HUES6 (cell line): ENCODE results near the gene BTG4.

ENCODE experiments used
- H3K27ac ChIP-seq: 2 replicates; pipeline ENCODE4 v1.7.0; 2013; ENCODE audit warnings: low read depth, mild to moderate bottlenecking, low read length, inconsistent platforms
- H3K27me3 ChIP-seq: 2 replicates; pipeline ENCODE4 v1.6.1; 2013; ENCODE audit warnings: low read length; ENCODE audit not compliant: control insufficient read depth, insufficient read depth
- H3K36me3 ChIP-seq: 2 replicates; pipeline ENCODE4 v1.6.1; 2013; ENCODE audit warnings: low read length; ENCODE audit not compliant: control insufficient read depth, insufficient read depth
- H3K4me1 ChIP-seq: 2 replicates; pipeline ENCODE4 v1.6.1; 2013; ENCODE audit warnings: low read length; ENCODE audit not compliant: control insufficient read depth, insufficient read depth
- H3K4me3 ChIP-seq: 2 replicates; pipeline ENCODE4 v1.5.1; 2013; ENCODE audit warnings: low read depth, low read length
- H3K9ac ChIP-seq: one replicate; pipeline ENCODE4 v1.6.1; 2013; ENCODE audit warnings: mild to moderate bottlenecking, low read length
- H3K9me3 ChIP-seq: 2 replicates; pipeline ENCODE4 v1.6.1; 2013; ENCODE audit warnings: low read depth, low read length; ENCODE audit not compliant: control insufficient read depth, insufficient read depth

The BTG4 gene

DNA sequence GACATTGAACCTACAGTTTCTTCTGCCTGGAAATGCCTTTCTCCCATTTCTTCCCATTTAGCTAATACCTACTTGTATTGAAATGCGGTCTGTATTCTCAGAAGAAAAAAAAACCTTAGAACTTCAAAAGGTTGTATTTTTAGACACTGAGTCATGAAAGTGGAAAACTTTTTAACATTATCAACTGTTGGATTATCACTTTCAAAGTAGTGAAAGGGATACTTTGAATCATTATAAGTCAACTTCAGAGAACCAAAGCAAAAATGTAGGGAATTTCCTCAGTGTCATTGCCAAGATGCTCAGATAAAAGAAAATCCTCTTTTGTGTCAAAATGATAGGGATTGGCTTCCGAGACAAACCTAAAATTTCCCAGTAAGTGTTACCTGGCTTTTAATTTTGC, 8.9 kb upstream of the BTG4 start:
- Histone ChIP-seq H3K27me3 (no peaks in the 10 kb centered on the region), H3K27ac (no peak overlapping the region), H3K9ac (no peak overlapping the region), H3K4me3 (no peak overlapping the region), H3K4me1 (no peaks in the 10 kb centered on the region), H3K36me3 (no peaks in the 10 kb centered on the region), H3K9me3 (no peaks in the 10 kb centered on the region)

DNA sequence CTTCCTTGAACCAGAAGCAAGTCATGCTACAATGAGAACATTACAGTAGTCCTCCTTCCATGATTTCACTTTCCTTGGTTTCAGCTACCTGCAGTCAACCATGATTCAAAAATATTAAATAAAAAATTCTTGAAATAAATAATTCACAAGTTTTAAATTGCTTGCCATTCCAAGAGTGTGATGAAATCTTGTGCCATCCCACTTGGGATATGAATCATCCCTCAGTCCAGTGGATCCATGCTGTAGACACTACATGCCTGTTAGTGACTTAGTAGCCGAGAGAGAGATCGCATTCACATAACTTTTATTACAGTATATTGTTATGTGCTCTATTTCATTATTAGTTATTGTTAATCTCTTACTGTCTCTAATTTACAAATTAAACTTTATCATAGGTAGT, 8.4 kb upstream of the BTG4 start:
- Histone ChIP-seq H3K27ac (no peak overlapping the region), H3K9ac (no peak overlapping the region), H3K27me3 (peaks cover 2% of the 10 kb centered on the region), H3K4me3 (no peak overlapping the region), H3K9me3 (no peaks in the 10 kb centered on the region), H3K36me3 (no peaks in the 10 kb centered on the region), H3K4me1 (no peaks in the 10 kb centered on the region)

DNA sequence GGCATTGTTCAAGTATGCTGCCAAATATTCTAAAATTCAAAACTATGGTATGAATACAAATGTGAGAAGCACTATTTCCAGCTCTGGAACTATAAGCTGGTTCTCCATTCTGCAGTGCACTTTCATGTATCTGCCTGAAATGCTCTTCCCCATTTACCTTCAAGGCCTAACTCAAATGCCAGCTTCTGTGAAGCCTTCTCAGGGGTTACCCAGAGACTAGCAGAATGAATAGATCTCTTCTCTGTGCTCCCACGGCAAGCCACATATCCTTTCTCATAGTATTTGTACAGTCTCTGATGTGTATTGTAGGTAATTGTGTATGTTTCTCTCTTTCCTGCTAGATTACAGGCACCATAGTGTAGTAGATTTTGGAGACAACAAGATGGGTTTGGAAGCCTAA, 6.5 kb upstream of the BTG4 start:
- H3K27me3 ChIP-seq, result peaks cover 20% of the 10 kb centered on the region
- no peaks in the 10 kb centered on the region for H3K9me3 ChIP-seq
- no peak overlapping the region for H3K9ac ChIP-seq
- H3K4me1 ChIP-seq, result peaks cover 5% of the 10 kb centered on the region; the same call in 1 of the 2 replicates
- no peaks in the 10 kb centered on the region for H3K36me3 ChIP-seq
- no peak overlapping the region for H3K4me3 ChIP-seq
- no peak overlapping the region for H3K27ac ChIP-seq

DNA sequence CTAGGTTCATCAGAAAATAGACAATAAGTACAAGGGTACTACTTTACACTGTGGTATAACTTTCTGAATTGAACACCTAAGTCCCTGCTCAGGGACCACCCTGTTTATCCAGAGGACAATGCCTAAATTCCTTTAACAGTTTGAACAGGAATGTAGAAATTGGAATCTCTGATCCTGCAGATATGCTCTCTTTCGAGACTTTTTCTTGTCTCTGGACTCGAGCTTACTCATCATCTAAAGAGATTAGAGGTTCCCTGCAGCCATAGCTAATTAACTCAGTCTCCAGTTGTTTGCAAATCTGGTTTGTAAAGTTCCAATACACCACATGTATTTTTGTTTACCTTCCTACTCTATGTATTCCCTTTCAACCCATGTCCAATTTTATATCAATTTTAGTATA, 3.4 kb upstream of the BTG4 start:
- Histone ChIP-seq H3K27ac (no peak overlapping the region), H3K36me3 (no peaks in the 10 kb centered on the region), H3K9ac (no peak overlapping the region)

DNA sequence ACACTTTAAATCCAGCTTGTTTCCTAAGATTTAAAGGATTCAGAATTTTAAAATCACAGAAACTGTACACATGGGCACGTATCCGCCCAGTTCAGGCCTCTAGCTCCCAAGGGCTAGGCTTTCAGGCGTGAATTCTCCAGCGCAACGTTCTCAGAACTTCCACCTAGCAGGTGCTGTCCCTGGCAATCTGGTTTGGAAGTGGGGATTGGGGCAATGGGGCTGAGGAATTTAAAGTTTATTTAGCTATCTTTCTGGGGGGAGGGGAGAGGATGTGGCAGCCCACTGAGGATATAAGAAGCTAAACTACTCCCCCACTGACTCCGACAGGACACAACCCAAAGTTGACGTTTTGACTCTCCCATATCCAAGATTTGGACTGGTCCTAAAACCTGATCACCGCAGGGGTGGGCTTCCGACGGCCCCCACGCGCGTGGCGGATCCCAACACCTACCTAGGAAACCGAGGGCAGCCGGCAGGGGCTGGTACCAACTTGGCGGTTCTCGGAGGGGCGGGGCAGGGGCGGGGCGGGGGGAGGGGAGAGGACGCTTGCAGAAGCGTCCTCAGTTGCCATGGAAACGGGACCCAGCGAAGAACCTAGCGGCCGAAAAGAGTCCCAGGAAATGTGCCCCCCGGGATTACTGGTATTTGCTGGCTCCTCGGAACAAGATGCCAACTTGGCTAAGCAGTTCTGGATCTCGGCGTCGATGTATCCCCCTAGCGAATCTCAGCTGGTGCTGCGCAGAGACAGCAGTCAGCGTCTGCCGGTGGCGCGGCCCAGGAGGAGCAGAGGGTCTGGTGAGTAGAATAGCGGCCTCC, 2.2 kb upstream of the BTG4 start, which contains the start of gene HOATZ:
TSS of gene HOATZ (plus strand) at position 563 of the 816 bp plus-strand sequence. CDS start at position 570, 7 bp downstream.
- Histone ChIP-seq H3K27ac (no peak within 1 kb of the TSS), H3K9ac (no peak within 1 kb of the TSS), H3K27me3 (peaks cover 44% of the 10 kb centered on the region), H3K36me3 (no peaks in the 10 kb centered on the region), H3K4me1 (peaks cover 15% of the 10 kb centered on the region; the same call in 1 of the 2 replicates), H3K4me3 (peak within 1 kb of the TSS; percentile 65), H3K9me3 (no peaks in the 10 kb centered on the region)

More for the DNA sequence above, 3.4 kb upstream of the BTG4 start:
- Histone ChIP-seq H3K27me3 (peaks cover 44% of the 10 kb centered on the region), H3K9me3 (no peaks in the 10 kb centered on the region), H3K4me1 (peaks cover 15% of the 10 kb centered on the region; the same call in 1 of the 2 replicates), H3K4me3 (no peak overlapping the region)

DNA sequence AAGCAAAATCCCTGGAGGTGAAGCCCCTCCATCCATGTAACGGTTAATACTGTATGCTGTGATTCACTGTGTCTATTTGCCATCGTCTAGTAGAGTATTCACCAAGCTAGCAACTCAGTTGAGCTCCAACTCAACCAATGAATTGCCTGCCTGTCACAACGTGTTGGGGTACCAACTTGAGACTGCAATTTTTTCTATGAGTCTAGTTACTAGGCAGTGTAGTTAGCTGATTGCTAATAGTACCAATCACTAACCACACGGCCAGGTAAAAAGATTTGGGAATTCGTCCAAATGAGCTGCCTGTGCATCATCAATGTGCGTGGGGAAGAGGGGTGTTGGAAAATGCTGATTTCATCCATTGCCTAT, 1.0 kb upstream of the BTG4 start:
- peaks cover 44% of the 10 kb centered on the region for H3K27me3 ChIP-seq
- H3K4me3 ChIP-seq, result peak overlapping the region; percentile 79
- peaks cover 15% of the 10 kb centered on the region; the same call in 1 of the 2 replicates for H3K4me1 ChIP-seq
- H3K27ac ChIP-seq, result no peak overlapping the region
- no peak overlapping the region for H3K9ac ChIP-seq
- no peaks in the 10 kb centered on the region for H3K36me3 ChIP-seq
- H3K9me3 ChIP-seq, result no peaks in the 10 kb centered on the region

DNA sequence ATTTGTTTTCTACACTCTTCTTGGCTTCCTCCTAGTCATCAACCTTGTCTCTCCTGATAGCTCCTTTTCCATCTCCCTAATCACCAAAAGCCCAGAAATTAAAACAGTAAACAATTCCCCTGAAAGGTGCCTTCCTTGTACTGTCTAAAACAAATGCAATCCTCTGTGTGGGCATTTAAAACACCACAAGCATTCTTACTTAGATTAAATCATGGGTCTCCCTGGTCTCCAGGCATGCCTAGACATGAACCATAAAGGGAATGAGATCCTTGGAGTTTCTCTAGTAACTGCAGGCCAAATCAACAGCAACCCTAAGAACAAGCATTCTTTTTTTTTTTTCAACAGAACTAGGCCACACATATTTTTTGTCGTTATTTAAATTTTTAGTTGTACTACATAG, 1.9 kb downstream of the BTG4 start:
- Histone ChIP-seq H3K9ac (no peak overlapping the region), H3K4me1 (peaks cover 15% of the 10 kb centered on the region; the same call in 1 of the 2 replicates), H3K9me3 (no peaks in the 10 kb centered on the region), H3K27ac (no peak overlapping the region), H3K4me3 (no peak overlapping the region), H3K36me3 (no peaks in the 10 kb centered on the region), H3K27me3 (peaks cover 40% of the 10 kb centered on the region)

DNA sequence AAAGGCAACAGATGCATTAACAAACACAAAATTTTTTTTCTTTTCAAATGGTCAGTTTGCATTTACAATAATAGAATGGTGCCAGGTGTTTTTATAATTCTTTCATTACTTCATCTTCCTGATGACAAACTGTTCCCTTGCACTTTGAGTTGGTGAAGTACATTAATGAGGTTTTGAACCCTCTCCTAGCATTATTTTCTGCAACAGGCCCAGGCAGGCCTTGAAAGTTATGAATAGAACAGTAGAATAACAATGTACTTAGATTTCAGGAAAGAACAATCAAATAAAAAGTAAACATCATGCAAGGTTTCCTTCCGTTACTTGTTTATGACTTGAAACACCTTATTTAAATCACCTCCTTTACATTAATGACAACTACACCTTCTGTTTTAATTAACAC, 9.6 kb downstream of the BTG4 start:
- no peak overlapping the region for H3K27ac ChIP-seq
- no peak overlapping the region for H3K4me3 ChIP-seq
- no peaks in the 10 kb centered on the region for H3K9me3 ChIP-seq
- peaks cover 5% of the 10 kb centered on the region; the same call in 1 of the 2 replicates for H3K4me1 ChIP-seq
- H3K27me3 ChIP-seq, result no peaks in the 10 kb centered on the region
- no peaks in the 10 kb centered on the region for H3K36me3 ChIP-seq
- no peak overlapping the region for H3K9ac ChIP-seq

DNA sequence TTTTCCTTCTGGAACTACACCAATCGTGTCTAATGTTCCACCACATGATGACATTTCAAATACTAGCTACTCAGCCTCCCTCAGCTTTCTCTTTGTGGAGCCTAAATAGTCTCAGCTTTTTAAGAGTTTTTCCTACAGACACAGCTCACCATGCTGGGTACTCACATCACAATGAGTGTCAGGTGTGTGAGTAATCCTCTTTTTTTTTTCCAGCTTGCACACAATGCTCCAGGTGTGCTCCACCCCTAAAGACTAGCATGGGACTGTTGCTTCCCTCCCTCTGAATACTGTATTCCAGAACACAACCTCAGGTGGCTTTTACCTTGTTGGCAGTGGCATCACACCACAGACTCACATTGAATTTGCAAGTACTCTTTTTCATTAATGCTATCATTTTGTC, 11.7 kb downstream of the BTG4 start:
- Histone ChIP-seq H3K4me3 (no peak overlapping the region), H3K9ac (no peak overlapping the region), H3K27me3 (no peaks in the 10 kb centered on the region), H3K36me3 (no peaks in the 10 kb centered on the region), H3K4me1 (peaks cover 5% of the 10 kb centered on the region; the same call in 1 of the 2 replicates), H3K9me3 (no peaks in the 10 kb centered on the region), H3K27ac (no peak overlapping the region)

DNA sequence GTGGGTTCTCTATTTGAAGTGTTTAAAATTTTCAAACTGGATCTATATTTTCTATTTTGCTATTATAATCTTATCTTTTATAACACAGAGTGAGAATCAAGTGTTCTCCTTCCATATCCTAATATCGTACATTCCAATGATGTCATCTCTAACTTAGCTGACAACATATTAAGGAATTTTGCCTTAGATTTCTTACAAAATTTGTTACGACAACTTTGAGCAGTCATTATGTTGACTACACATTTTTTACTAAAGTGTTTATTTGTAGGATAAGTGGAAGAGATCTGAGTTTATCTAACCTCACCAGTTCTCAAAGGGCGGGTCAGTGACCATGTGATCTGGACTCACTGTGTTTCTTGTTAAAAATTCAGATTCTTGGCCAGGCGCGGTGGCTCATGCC, 12.7 kb downstream of the BTG4 start:
- no peak overlapping the region for H3K27ac ChIP-seq
- H3K27me3 ChIP-seq, result no peaks in the 10 kb centered on the region
- H3K36me3 ChIP-seq, result no peaks in the 10 kb centered on the region
- peaks cover 5% of the 10 kb centered on the region; the same call in 1 of the 2 replicates for H3K4me1 ChIP-seq
- no peaks in the 10 kb centered on the region for H3K9me3 ChIP-seq
- no peak overlapping the region for H3K9ac ChIP-seq
- H3K4me3 ChIP-seq, result no peak overlapping the region

DNA sequence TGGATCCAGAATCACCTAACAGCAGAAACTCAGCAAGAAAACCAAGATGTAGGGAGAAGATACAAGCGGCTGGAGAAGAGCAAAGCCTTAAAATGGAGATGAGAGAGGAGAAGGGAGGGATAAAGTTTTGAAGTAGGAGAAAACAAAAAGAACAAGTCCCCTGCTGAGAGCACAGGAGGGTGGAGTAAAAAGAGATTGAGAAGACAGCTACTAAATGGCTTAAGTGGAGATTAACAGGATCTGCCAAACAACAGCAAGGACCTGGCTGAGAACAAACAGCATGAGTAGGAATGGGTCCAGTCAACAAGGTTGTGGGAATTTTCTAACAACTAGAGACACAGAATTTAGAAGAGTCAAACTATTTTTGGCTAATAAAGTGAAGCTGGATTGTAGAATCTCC, 18.1 kb downstream of the BTG4 start:
- Histone ChIP-seq H3K9ac (no peak overlapping the region), H3K4me3 (no peak overlapping the region), H3K36me3 (no peaks in the 10 kb centered on the region), H3K27me3 (no peaks in the 10 kb centered on the region), H3K4me1 (peaks cover 14% of the 10 kb centered on the region; the same call in 1 of the 2 replicates), H3K27ac (no peak overlapping the region), H3K9me3 (no peaks in the 10 kb centered on the region)
